Right lobe of liver (tissue), 6 donors: ENCODE data around the gene HIGD1A. TPM values are rescaled to one million over a fixed set of nuclear protein-coding genes. Genes with fewer than 3 reads are reported as not detected.

Experiments
- ATAC-seq, 4 donors: fragments of 200-7000 bp; cut with Tn5 transposase; one replicate each; pipeline ENCODE4 v1.9.1; 2020; ENCODE audit warnings: mild to moderate bottlenecking in 4 of 4, moderate library complexity in 4 of 4
- DNase-seq, 3 donors: peaks; one replicate each; pipeline ENCODE4 v3.0.0-alpha.2; 2020
- H3K27ac ChIP-seq, 3 donors: fragments of 200-600 bp; one replicate each; pipeline ENCODE4 v1.8.0; 2022
- H3K27me3 ChIP-seq, 2 donors: fragments of 200-600 bp; one replicate each; pipeline ENCODE4 v1.8.0; 2022
- H3K36me3 ChIP-seq, 4 donors: fragments of 200-600 bp; sonication (generic) in 1 of 4; one replicate each; pipeline versions ENCODE4 v1.5.1 to v1.8.0; 2017 to 2022; ENCODE audit warnings: control low read depth in 1 of 4
- H3K4me1 ChIP-seq, 4 donors: fragments of 200-600 bp; sonication (generic) in 1 of 4; one replicate each; pipeline versions ENCODE4 v1.5.1 to v1.8.0; 2017 to 2022; ENCODE audit warnings: control low read depth in 1 of 4
- H3K4me3 ChIP-seq, 3 donors: fragments of 200-600 bp; one replicate each; pipeline ENCODE4 v1.8.0; 2022
- H3K9me3 ChIP-seq, 4 donors: fragments of 200-600 bp; sonication (generic) in 1 of 4; one replicate each; pipeline versions ENCODE4 v1.5.1 to v1.8.0; 2017 to 2022; ENCODE audit warnings: control low read depth in 1 of 4
- CTCF ChIP-seq, 4 donors: fragments of 200-600 bp in 3 of 4; fragments of 450-650 bp in 1 of 4; IDR thresholded peaks; one replicate each; pipeline versions ENCODE4 v1.5.1 to v1.8.0; 2016 to 2022; ENCODE audit warnings: antibody characterized with exemption in 4 of 4, mild to moderate bottlenecking in 2 of 4
- POLR2A ChIP-seq: fragments of 450-650 bp; IDR thresholded peaks from one replicate; pipeline ENCODE4 v1.6.1; 2017; ENCODE audit warnings: antibody characterized with exemption, mild to moderate bottlenecking
- WGBS: methylation state at CpG from one replicate; pipeline ENCODE4 v1.1.6; 2018; ENCODE audit warnings: low coverage, low lambda C conversion rate; ENCODE audit not compliant: insufficient coverage; ENCODE audit errors: missing lambda C conversion rate; 5-methylcytosine and 5-hydroxymethylcytosine counted together
- intact Hi-C, 2 donors: fragments of 100-400 bp; cut with DNase I; formaldehyde crosslinking; loops; one replicate each; pipeline versions ENCODE4 v1.11.2 to v1.14.1; 2022
- total RNA-seq, 6 experiments: library from RNA; depleted of rRNA in 2 of 6; stranded (reverse); fragments of >200 nt in 2 of 6; fragmentation: NEBNext Ultra II Directional in 3 of 6; extraction: Animal tissue kit (Norgen Biotek cat#: 25700) in 3 of 6; gene quantifications; one replicate each; pipeline versions ENCODE4 v1.1.0 to v1.2.4, GENCODE V29; 2016 to 2023
- donor health status: DM: no; HTN: yes; CAD: no.
- donor health status: DM: no; HTN: no; CAD: no.
- donor health status: DM: no; HTN: no; CAD: no.
- donor health status: DM: no; HTN: yes; CAD: no.
- donor health status: DM: no; HTN: yes; CAD: no.

The HIGD1A gene
- total RNA-seq, 6 experiments from 2014 or later: 104 to 348 (median 175) TPM

- DNase-seq: no peak
- intact Hi-C loops: no loop called here
- Histone ChIP-seq H3K27me3 (no peaks in the 10 kb centered on the region), H3K36me3 (no peaks in the 10 kb centered on the region), H3K4me1 (peaks cover 0 to 32% (median 13%) of the 10 kb centered on the region in 4 donors), H3K9me3 (no peaks in the 10 kb centered on the region), H3K27ac (no peak overlapping the region), H3K4me3 (no peak overlapping the region)
- TF ChIP-seq POLR2A (no peak), CTCF (IDR thresholded peaks at IDR 0.05) (no peak)
- ATAC-seq: no peak
- 69% methylated on average over 3 of the region's 3 CpGs for WGBS
Observed at GRCh38 chr3:42764561-42765295, 39.6 kb downstream of the HIGD1A start.

- ATAC-seq: no peak
- Histone ChIP-seq H3K4me3 (no peak overlapping the region), H3K27ac (no peak overlapping the region), H3K27me3 (no peaks in the 10 kb centered on the region), H3K9me3 (no peaks in the 10 kb centered on the region), H3K4me1 (peaks cover 0 to 32% (median 13%) of the 10 kb centered on the region in 4 donors), H3K36me3 (no peaks in the 10 kb centered on the region)
- 92% methylated on average over 2 of the region's 3 CpGs for WGBS
- no peak for DNase-seq
- no peak for TF ChIP-seq POLR2A
- TF ChIP-seq CTCF (IDR thresholded peaks at IDR 0.05): no peak
- intact Hi-C loops: no loop called here
Observed at GRCh38 chr3:42764115-42764514, 40.2 kb downstream of the HIGD1A start.

- 47% methylated on average over 2 of the region's 2 CpGs for WGBS
- H3K9me3 ChIP-seq: no peaks in the 10 kb centered on the region
- H3K4me1 ChIP-seq: peaks cover 0 to 32% (median 13%) of the 10 kb centered on the region in 4 donors
- ATAC-seq (peak; percentile 18 to 35 (median 20)), DNase-seq (no peak)
- no peak overlapping the region for H3K4me3 ChIP-seq
- H3K27ac ChIP-seq: peak overlapping the region; percentile 9 to 66 (median 63)
- TF ChIP-seq POLR2A (no peak), CTCF (IDR thresholded peaks at IDR 0.05) (no peak)
- no peaks in the 10 kb centered on the region for H3K36me3 ChIP-seq
- H3K27me3 ChIP-seq: no peaks in the 10 kb centered on the region
- intact Hi-C loops: no loop called here
Observed at GRCh38 chr3:42763021-42763420, 41.3 kb downstream of the HIGD1A start.

GRCh38 chr3:42762046-42762724 lies 42.1 kb downstream of the HIGD1A start:
- ATAC-seq (peak; percentile 73 to 82 (median 80)), DNase-seq (no peak)
- peak; percentile 24 for TF ChIP-seq POLR2A
- no peak for TF ChIP-seq CTCF (IDR thresholded peaks at IDR 0.05)
- Histone ChIP-seq H3K36me3 (no peaks in the 10 kb centered on the region), H3K9me3 (no peaks in the 10 kb centered on the region), H3K4me1 (peaks cover 0 to 34% (median 15%) of the 10 kb centered on the region in 4 donors), H3K27ac (peak overlapping the region; percentile 42 to 66 (median 63)), H3K4me3 (no peak overlapping the region), H3K27me3 (no peaks in the 10 kb centered on the region)
- WGBS: 33% methylated on average over 6 of the region's 6 CpGs
- intact Hi-C loops: no loop called here
